Peyer's patch (tissue), 4 donors: ENCODE data around the gene JUNB.

Source experiments
- POLR2A ChIP-seq, 2 donors: fragments of 450-650 bp; IDR thresholded peaks; one replicate each; pipeline ENCODE4 v1.5.1; 2017; ENCODE audit warnings: antibody characterized with exemption in 2 of 2, mild to moderate bottlenecking in 2 of 2, moderate library complexity in 2 of 2
- TF ChIP-seq, protein P1 (sequence below), 6 experiments: fragments of 450-650 bp in 4 of 6; fragments of 200-600 bp in 2 of 6; sonication (generic) in 1 of 6; IDR thresholded peaks; one replicate each; pipeline ENCODE4 v1.5.1; 2017 to 2019; ENCODE audit warnings: antibody characterized with exemption in 6 of 6, mild to moderate bottlenecking in 3 of 6, moderate library complexity in 1 of 6

DNA sequence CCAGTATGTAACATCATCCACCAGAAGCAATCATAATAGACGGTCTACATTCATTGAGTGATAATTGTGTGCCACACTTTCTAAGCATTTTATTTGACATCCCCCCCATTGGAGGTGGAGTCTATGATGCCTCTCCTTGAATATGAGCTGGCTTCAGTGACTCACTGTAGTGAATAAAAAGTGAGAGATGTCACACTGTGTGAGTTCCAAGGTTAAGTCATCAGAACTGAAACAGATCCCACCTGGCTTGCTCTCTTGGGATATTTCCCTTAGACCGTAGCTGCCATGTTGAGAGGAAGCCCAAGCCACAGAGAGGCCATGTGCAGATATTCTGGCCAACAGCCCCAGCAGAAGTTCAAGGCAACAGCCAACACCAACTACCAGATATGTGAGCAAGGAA, 30.5 kb downstream of the JUNB start:
- no peak for TF ChIP-seq POLR2A (IDR thresholded peaks at IDR 0.05)
- TF ChIP-seq, protein P1, sequence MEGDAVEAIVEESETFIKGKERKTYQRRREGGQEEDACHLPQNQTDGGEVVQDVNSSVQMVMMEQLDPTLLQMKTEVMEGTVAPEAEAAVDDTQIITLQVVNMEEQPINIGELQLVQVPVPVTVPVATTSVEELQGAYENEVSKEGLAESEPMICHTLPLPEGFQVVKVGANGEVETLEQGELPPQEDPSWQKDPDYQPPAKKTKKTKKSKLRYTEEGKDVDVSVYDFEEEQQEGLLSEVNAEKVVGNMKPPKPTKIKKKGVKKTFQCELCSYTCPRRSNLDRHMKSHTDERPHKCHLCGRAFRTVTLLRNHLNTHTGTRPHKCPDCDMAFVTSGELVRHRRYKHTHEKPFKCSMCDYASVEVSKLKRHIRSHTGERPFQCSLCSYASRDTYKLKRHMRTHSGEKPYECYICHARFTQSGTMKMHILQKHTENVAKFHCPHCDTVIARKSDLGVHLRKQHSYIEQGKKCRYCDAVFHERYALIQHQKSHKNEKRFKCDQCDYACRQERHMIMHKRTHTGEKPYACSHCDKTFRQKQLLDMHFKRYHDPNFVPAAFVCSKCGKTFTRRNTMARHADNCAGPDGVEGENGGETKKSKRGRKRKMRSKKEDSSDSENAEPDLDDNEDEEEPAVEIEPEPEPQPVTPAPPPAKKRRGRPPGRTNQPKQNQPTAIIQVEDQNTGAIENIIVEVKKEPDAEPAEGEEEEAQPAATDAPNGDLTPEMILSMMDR (IDR thresholded peaks at IDR 0.05): no peak
